GM06990 (cell line): ENCODE results near the gene CCDC14.

ENCODE experiments used
- DNase-seq: peaks from one replicate; pipeline ENCODE4 v3.0.0-alpha.2; 2011; ENCODE audit not compliant: insufficient read length; ENCODE audit errors: extremely low read depth
- H3K27me3 ChIP-seq: replicated peaks from 2 replicates; pipeline ENCODE4 v1.6.0; 2011; ENCODE audit warnings: low read length; ENCODE audit not compliant: control insufficient read depth, insufficient read depth
- H3K36me3 ChIP-seq: 2 replicates; pipeline ENCODE4 v1.5.1; 2011; ENCODE audit warnings: low read length; ENCODE audit not compliant: control insufficient read depth, insufficient read depth
- H3K4me3 ChIP-seq: replicated peaks from 2 replicates; pipeline ENCODE4 v1.5.1; 2011; ENCODE audit warnings: low read depth, mild to moderate bottlenecking, control low read depth, low read length
- TF ChIP-seq, protein P1 (sequence below): IDR thresholded peaks from 2 replicates; pipeline ENCODE4 v1.5.1; 2011; ENCODE audit warnings: low read length, control low read depth, mild to moderate bottlenecking, inconsistent platforms; ENCODE audit not compliant: insufficient read depth, poor library complexity, severe bottlenecking

CCDC14 gene

GRCh38 chr3:123941121-123941520 is 19.9 kb downstream of the CCDC14 start:
- no peak for DNase-seq
- H3K27me3 ChIP-seq = no peaks in the 10 kb centered on the region
- no peak overlapping the region for H3K4me3 ChIP-seq
- peaks cover 3% of the 10 kb centered on the region for H3K36me3 ChIP-seq
- TF ChIP-seq, protein P1, sequence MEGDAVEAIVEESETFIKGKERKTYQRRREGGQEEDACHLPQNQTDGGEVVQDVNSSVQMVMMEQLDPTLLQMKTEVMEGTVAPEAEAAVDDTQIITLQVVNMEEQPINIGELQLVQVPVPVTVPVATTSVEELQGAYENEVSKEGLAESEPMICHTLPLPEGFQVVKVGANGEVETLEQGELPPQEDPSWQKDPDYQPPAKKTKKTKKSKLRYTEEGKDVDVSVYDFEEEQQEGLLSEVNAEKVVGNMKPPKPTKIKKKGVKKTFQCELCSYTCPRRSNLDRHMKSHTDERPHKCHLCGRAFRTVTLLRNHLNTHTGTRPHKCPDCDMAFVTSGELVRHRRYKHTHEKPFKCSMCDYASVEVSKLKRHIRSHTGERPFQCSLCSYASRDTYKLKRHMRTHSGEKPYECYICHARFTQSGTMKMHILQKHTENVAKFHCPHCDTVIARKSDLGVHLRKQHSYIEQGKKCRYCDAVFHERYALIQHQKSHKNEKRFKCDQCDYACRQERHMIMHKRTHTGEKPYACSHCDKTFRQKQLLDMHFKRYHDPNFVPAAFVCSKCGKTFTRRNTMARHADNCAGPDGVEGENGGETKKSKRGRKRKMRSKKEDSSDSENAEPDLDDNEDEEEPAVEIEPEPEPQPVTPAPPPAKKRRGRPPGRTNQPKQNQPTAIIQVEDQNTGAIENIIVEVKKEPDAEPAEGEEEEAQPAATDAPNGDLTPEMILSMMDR = no peak

DNA sequence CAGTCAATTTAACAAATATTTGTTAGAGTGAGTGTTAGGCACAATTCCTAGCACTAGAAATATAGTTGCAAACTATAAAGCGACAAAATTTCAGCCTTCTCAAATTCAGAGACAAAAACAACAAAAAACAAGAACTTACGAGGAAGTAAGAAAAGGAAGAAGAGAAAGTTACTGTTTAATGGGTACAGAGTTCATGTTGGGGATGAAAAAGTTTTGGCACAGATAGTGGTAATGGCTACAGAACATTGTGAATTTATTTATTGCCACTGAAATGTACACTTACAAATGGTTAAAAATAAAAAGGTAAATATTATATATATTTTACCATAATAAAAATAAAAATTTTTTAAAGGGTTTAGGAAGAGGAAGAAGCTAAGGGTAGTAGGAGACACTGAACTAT is 21.3 kb downstream of the CCDC14 start:
- Histone ChIP-seq H3K27me3 (no peaks in the 10 kb centered on the region), H3K36me3 (peaks cover 3% of the 10 kb centered on the region), H3K4me3 (no peak overlapping the region)
- no peak for DNase-seq
- TF ChIP-seq, protein P1 = no peak

DNA sequence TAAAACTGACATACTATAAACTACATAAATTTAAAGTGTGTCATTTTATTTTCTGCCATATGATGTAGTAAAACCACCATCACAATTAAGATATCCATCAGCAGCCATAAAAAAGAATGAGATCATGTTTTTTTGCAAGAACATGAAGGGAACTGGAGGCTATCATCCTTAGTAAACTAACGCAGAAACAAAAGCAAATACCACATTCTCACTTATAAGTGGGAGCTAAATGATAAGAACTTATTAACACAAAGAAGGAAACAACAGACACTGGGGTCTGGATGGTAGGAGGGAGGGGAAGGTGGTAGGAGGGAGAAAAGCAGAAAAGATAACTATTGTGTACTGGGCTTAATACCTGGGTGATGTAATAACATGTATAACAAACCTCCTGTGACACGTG is 24.6 kb downstream of the CCDC14 start:
- H3K36me3 ChIP-seq = no peaks in the 10 kb centered on the region

DNA sequence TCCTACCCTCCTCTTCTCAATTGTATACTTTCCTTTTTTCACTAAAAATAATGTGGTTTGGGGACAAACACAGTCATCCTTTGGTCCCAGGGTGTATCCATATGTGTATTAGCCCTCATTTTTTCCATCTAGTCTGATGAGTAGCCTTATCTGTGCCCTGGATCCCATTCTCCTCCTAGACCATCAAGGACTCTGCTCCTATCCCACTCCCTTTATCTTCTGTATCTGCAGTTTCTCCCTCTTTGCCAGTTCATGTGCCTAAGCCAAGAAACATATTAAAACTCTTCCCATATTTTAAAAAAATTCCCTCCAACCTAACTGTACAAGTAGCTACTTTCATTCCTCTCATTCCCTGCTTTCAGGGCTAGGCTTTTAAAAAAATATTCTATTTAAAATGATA is 25.2 kb downstream of the CCDC14 start:
- no peak overlapping the region for H3K4me3 ChIP-seq
- TF ChIP-seq, protein P1 = no peak
- no peaks in the 10 kb centered on the region for H3K36me3 ChIP-seq
- no peak for DNase-seq
- no peaks in the 10 kb centered on the region for H3K27me3 ChIP-seq

More for the DNA sequence above, 24.6 kb downstream of the CCDC14 start:
- no peak for DNase-seq
- H3K27me3 ChIP-seq = no peaks in the 10 kb centered on the region
- TF ChIP-seq, protein P1 = no peak
- no peak overlapping the region for H3K4me3 ChIP-seq

- H3K4me3 ChIP-seq = no peak overlapping the region
- DNase-seq = no peak
- H3K27me3 ChIP-seq = no peaks in the 10 kb centered on the region
- TF ChIP-seq, protein P1 = no peak
- H3K36me3 ChIP-seq = no peaks in the 10 kb centered on the region
Observed at GRCh38 chr3:123934250-123934649, 26.8 kb downstream of the CCDC14 start.

DNA sequence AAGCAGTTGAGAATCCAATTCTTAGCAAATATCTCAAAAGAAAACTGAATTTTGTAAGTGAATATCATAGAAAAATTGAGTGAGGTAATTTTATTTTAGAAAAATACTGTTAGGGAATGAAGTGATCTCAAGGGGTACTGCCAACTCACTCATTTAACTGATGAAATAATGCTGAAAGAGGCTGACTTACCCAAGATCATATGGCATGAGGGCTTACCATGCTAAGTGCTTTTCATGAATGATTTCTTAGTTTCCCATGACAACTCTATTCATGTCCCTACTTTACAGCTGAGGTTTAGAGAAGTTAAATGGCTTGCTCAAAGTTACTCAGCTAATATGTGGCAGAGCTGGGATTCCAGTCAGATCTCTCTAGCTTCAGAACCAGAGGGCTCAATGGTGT is 30.6 kb downstream of the CCDC14 start:
- no peaks in the 10 kb centered on the region for H3K27me3 ChIP-seq
- TF ChIP-seq, protein P1 = no peak
- H3K36me3 ChIP-seq = no peaks in the 10 kb centered on the region
- DNase-seq = no peak
- no peak overlapping the region for H3K4me3 ChIP-seq
